ENCODE data around the gene PDE6A.
"Not testable (repeated sequence)": the region's sequence is repeated elsewhere in the genome, so short reads cannot be mapped to it uniquely, and the experiment has no call there.

DNA sequence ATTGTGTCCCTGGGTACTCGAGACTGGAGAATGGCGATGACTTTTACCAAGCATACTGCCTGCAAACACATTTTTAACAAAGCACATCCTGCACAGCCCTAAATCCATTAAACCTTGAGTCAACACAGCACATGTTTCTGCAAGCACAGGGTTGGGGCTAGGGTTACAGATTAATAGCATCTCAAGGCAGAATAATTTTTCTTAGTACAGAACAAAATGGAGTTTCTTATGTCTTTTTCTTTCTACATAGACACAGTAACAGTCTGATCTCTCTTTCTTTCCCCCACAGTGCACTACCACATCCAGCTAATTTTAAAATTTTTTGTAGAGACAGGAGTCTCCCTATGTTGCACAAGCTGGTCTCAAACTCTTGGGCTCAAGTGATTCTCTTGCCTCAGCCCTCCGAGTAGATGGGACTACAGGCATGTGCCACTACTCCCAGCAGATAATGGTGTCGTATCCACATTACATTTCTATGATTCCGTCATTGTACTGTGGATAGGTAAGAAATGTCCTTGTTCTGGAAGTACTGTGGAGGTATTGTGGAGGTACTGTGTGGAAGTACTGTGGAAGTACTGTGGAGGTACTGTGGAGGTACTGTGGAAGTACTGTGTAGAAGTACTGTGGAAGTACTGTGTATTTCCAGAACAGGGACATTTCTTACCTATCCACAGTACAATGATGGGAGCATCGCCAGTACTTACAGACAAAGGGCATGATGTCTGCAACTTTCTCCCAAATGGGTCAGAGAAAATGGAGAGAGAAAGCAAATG lies 1.2 kb downstream of the PDE6A start:
- TF ChIP-seq POLR2A (IDR thresholded peaks at IDR 0.05; ENCODE audit: low read length); GATA1 (IDR thresholded peaks at IDR 0.05; ENCODE audit: low read depth, low read length): not testable (repeated sequence)

Measured in erythroblast (primary cell).